Measurements from ENCODE around the gene MEF2A. TPM values are rescaled to one million over a fixed set of nuclear protein-coding genes. Genes with fewer than 3 reads are reported as not detected.

The MEF2A gene
- total and polyA plus RNA-seq, 10 of the 15 experiments (the other 5 are each of a cell fraction or from before 2014, with no cell fraction given) = 7.2 to 46.7 (median 35.9) TPM

GRCh38 chr15:99561476-99562230 is 4.1 kb upstream of the MEF2A start:
- no peak overlapping the region for H3K9ac ChIP-seq (ENCODE audit: control insufficient read depth, insufficient read depth, low read length)
- H3K27ac ChIP-seq (ENCODE audit: control insufficient read depth, insufficient read depth) = no peak overlapping the region
- ChIA-PET POLR2A (no interaction called here), CTCF (interaction anchor here (1.0 to 2.2 kb wide), 3 partner anchors 50 to 142 kb away, joined by 3 to 5 read pairs (median 4); no protein-coding TSS in a partner anchor), RAD21 (ENCODE audit: unreplicated experiment) (interaction anchor here (0.5 to 3.9 kb wide), 2 partner anchors 43 to 142 kb away, joined by 3 to 22 read pairs; no protein-coding TSS in a partner anchor), SMC1A (ENCODE audit: uncharacterized antibody, unreplicated experiment) (interaction anchor here (0.8 to 2.5 kb wide), 6 partner anchors 37 to 190 kb away, joined by 3 to 19 read pairs (median 4); no protein-coding TSS in a partner anchor)
- FAIRE-seq (no peak), DNase-seq (ENCODE audit: low read depth, low spot score) (no peak), ATAC-seq (no peak)
- intact Hi-C loops (cut with micrococcal nuclease; ENCODE audit: unreplicated experiment) (no loop called here), in situ Hi-C loops (cut with MboI) (no loop called here)
- H4K20me1 ChIP-seq (ENCODE audit: control insufficient read depth, insufficient read depth) = no peaks in the 10 kb centered on the region
- peaks cover 5% of the 10 kb centered on the region for H3K79me2 ChIP-seq (ENCODE audit: control insufficient read depth, insufficient read depth, low read length)
- no peak overlapping the region for H3K4me2 ChIP-seq (ENCODE audit: control insufficient read depth, insufficient read depth)
- BruUV-seq (replicated peaks) = no TSS peak
- no peaks in the 10 kb centered on the region for H3K9me3 ChIP-seq (replicated peaks; ENCODE audit: control insufficient read depth, insufficient read depth, low read length)
- 91% methylated on average over 10 of the region's 10 CpGs for WGBS (ENCODE audit: insufficient coverage, insufficient replicate concordance, low lambda C conversion rate, missing lambda C conversion rate)
- no peaks in the 10 kb centered on the region for H3K27me3 ChIP-seq (replicated peaks in 1 of 2; ENCODE audit: control insufficient read depth in 2 of 2, insufficient read depth in 2 of 2, low read length in 1 of 2)
- no peaks in the 10 kb centered on the region for H3K36me3 ChIP-seq (ENCODE audit: control insufficient read depth in 2 of 2, insufficient read depth in 2 of 2, low read length in 1 of 2)
- no peak overlapping the region for H3K4me3 ChIP-seq
- no peak overlapping the region for H2AFZ ChIP-seq (ENCODE audit: control insufficient read depth, low read depth, low read length)
- no peak for TF ChIP-seq SMC3 (IDR thresholded peaks at IDR 0.05; ENCODE audit: borderline replicate concordance, low read length)
- no peak for TF ChIP-seq EP300 (IDR thresholded peaks at IDR 0.05; ENCODE audit: borderline replicate concordance in 1 of 2, control insufficient read depth in 1 of 2, low read depth in 2 of 2, low read length in 2 of 2)
- TF ChIP-seq GATAD2B (conservative IDR thresholded peaks at IDR 0.05; ENCODE audit: low read depth) = no peak
- no peak for TF ChIP-seq KLF5 (IDR thresholded peaks at IDR 0.05; ENCODE audit: partially characterized antibody)
- no peak for TF ChIP-seq MAX (IDR thresholded peaks at IDR 0.05; ENCODE audit: low read depth, low read length)
- no peak for TF ChIP-seq KAT2A (conservative IDR thresholded peaks at IDR 0.05; ENCODE audit: control insufficient read depth, low read depth, low read length)
- TF ChIP-seq E2F4 (IDR thresholded peaks at IDR 0.05; ENCODE audit: low read depth, low read length) = no peak
- no peak for TF ChIP-seq CREB1 (IDR thresholded peaks at IDR 0.05; ENCODE audit: low read depth)
- TF ChIP-seq MXI1 (IDR thresholded peaks at IDR 0.05; ENCODE audit: low read depth, low read length) = no peak
- TF ChIP-seq SIN3A (IDR thresholded peaks at IDR 0.05; ENCODE audit: low read depth, low read length) = no peak
- TF ChIP-seq NFXL1 (IDR thresholded peaks at IDR 0.05; ENCODE audit: borderline replicate concordance) = no peak
- no peak for TF ChIP-seq CREM (IDR thresholded peaks at IDR 0.05; ENCODE audit: low read depth)
- no peak for TF ChIP-seq NFYA (IDR thresholded peaks at IDR 0.05; ENCODE audit: borderline replicate concordance, low read depth, low read length)
- no peak for TF ChIP-seq HDAC2 (IDR thresholded peaks at IDR 0.05)
- TF ChIP-seq MEF2A (IDR thresholded peaks at IDR 0.05; ENCODE audit: insufficient read depth, low read depth, low read length) = no peak
- TF ChIP-seq HCFC1 (IDR thresholded peaks at IDR 0.05; ENCODE audit: low read length) = no peak
- no peak for TF ChIP-seq IKZF2 (IDR thresholded peaks at IDR 0.05)
- TF ChIP-seq PAX5 (IDR thresholded peaks at IDR 0.05; ENCODE audit: borderline replicate concordance, low read depth, low read length) = no peak
- no peak for TF ChIP-seq ZBTB40 (IDR thresholded peaks at IDR 0.05; ENCODE audit: borderline replicate concordance)
- no peak for TF ChIP-seq RAD21 (IDR thresholded peaks at IDR 0.05; ENCODE audit: insufficient read depth, low read depth, low read length)
- peaks cover 10% of the 10 kb centered on the region for H3K4me1 ChIP-seq (ENCODE audit: control insufficient read depth, insufficient read depth, low read length)
